Smooth muscle cell (in vitro differentiated cells): ENCODE measurements around the gene RSPH3. TPM values are rescaled to one million over a fixed set of nuclear protein-coding genes. Genes with fewer than 3 reads are reported as not detected.

ENCODE experiments used
- DNase-seq: peaks from one replicate; lab custom pipeline; 2025; ENCODE audit not compliant: unreplicated experiment; lab: John Stamatoyannopoulos, UW
- H2AFZ ChIP-seq: fragments of 200-600 bp; sonication (generic); 2 replicates; pipeline ENCODE4 v1.6.0; 2016; ENCODE audit warnings: antibody characterized with exemption, low read depth, mild to moderate bottlenecking
- H3F3A ChIP-seq: fragments of 200-600 bp; sonication (generic); 2 replicates; pipeline ENCODE4 v1.6.0; 2017; ENCODE audit warnings: antibody characterized with exemption, low read depth
- H3K27ac ChIP-seq: fragments of 200-600 bp; sonication (generic); 2 replicates; pipeline ENCODE4 v1.5.1; 2016; ENCODE audit warnings: low read depth, mild to moderate bottlenecking
- H3K27me3 ChIP-seq: fragments of 200-600 bp; sonication (generic); 2 replicates; pipeline ENCODE4 v1.6.1; 2016; ENCODE audit warnings: low read depth, mild to moderate bottlenecking
- H3K36me3 ChIP-seq: fragments of 200-600 bp; sonication (generic); 2 replicates; pipeline ENCODE4 v1.5.1; 2016; ENCODE audit warnings: low read depth
- H3K4me1 ChIP-seq: fragments of 200-600 bp; sonication (generic); 2 replicates; pipeline ENCODE4 v1.5.1; 2016; ENCODE audit warnings: low read depth
- H3K4me2 ChIP-seq: fragments of 200-600 bp; sonication (generic); 2 replicates; pipeline ENCODE4 v1.6.0; 2016; ENCODE audit warnings: mild to moderate bottlenecking
- H3K4me3 ChIP-seq: fragments of 200-600 bp; sonication (generic); 2 replicates; pipeline ENCODE4 v1.5.1; 2016; ENCODE audit warnings: mild to moderate bottlenecking
- H3K79me2 ChIP-seq: fragments of 200-600 bp; sonication (generic); 2 replicates; pipeline ENCODE4 v1.6.0; 2016; ENCODE audit warnings: low read depth, mild to moderate bottlenecking
- H3K9ac ChIP-seq: fragments of 200-600 bp; sonication (generic); 2 replicates; pipeline ENCODE4 v1.6.0; 2016; ENCODE audit warnings: low read depth
- H3K9me3 ChIP-seq: fragments of 200-600 bp; sonication (generic); replicated peaks from 2 replicates; pipeline ENCODE4 v1.5.1; 2016; ENCODE audit warnings: low read depth
- H4K20me1 ChIP-seq: fragments of 200-600 bp; sonication (generic); 2 replicates; pipeline ENCODE4 v1.6.0; 2016; ENCODE audit warnings: low read depth
- WGBS: methylation state at CpG from one replicate; pipeline ENCODE4 v1.1.7; 2016; ENCODE audit warnings: low lambda C conversion rate; 5-methylcytosine and 5-hydroxymethylcytosine counted together
- polyA plus RNA-seq: library from polyadenylated mRNA; unstranded; fragments of >200 nt; fragmentation: Nextera tagmentation; extraction: Ambion mirVana; gene quantifications from 2 replicates; pipeline ENCODE4 v1.2.1, GENCODE V29; 2016
- total RNA-seq: library from RNA; depleted of rRNA; stranded (reverse); fragments of >200 nt; gene quantifications from 2 replicates; pipeline ENCODE4 v1.2.3, GENCODE V29; 2014
- TF ChIP-seq, protein P1 (sequence below): fragments of 200-600 bp; sonication (generic); IDR thresholded peaks from 2 replicates; pipeline ENCODE4 v1.5.1; 2017; ENCODE audit warnings: borderline replicate concordance, mild to moderate bottlenecking, antibody characterized with exemption; ENCODE audit not compliant: insufficient read depth, poor library complexity, severe bottlenecking

The RSPH3 gene
- total and polyA plus RNA-seq, 2 experiments from 2014 or later, result 7.1 to 7.5 TPM

DNA sequence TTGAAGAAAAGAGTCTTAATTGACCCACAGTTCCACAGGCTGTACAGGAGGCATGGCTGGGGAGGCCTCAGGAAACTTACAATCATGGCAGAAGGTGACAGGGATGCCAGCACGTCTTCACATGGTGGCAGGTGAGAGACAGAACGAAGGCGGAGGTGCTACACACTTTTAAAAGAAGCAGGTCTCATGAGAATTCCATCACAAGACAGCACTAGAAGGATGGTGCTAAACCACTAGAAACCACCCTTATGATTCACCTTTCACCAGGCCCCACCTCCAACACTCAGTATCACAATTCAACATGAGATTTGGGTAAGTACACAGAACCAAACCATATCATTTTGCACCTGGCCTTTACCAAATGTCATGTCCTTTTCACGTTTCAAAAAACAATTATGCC is 23.9 kb upstream of the RSPH3 start:
- H3K4me1 ChIP-seq, result no peaks in the 10 kb centered on the region
- H3K27ac ChIP-seq, result no peak overlapping the region
- H3K36me3 ChIP-seq, result no peaks in the 10 kb centered on the region
- H3K79me2 ChIP-seq, result no peaks in the 10 kb centered on the region
- no peak overlapping the region for H3K9ac ChIP-seq
- 93% methylated on average over 4 of the region's 4 CpGs for WGBS
- H3K4me3 ChIP-seq, result no peak overlapping the region
- no peaks in the 10 kb centered on the region for H3K9me3 ChIP-seq
- no peak overlapping the region for H3K4me2 ChIP-seq
- DNase-seq, result no peak
- no peaks in the 10 kb centered on the region for H3K27me3 ChIP-seq
- H3F3A ChIP-seq, result no peaks in the 10 kb centered on the region
- TF ChIP-seq, protein P1, sequence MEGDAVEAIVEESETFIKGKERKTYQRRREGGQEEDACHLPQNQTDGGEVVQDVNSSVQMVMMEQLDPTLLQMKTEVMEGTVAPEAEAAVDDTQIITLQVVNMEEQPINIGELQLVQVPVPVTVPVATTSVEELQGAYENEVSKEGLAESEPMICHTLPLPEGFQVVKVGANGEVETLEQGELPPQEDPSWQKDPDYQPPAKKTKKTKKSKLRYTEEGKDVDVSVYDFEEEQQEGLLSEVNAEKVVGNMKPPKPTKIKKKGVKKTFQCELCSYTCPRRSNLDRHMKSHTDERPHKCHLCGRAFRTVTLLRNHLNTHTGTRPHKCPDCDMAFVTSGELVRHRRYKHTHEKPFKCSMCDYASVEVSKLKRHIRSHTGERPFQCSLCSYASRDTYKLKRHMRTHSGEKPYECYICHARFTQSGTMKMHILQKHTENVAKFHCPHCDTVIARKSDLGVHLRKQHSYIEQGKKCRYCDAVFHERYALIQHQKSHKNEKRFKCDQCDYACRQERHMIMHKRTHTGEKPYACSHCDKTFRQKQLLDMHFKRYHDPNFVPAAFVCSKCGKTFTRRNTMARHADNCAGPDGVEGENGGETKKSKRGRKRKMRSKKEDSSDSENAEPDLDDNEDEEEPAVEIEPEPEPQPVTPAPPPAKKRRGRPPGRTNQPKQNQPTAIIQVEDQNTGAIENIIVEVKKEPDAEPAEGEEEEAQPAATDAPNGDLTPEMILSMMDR, result no peak
- no peaks in the 10 kb centered on the region for H4K20me1 ChIP-seq
- no peak overlapping the region for H2AFZ ChIP-seq

DNA sequence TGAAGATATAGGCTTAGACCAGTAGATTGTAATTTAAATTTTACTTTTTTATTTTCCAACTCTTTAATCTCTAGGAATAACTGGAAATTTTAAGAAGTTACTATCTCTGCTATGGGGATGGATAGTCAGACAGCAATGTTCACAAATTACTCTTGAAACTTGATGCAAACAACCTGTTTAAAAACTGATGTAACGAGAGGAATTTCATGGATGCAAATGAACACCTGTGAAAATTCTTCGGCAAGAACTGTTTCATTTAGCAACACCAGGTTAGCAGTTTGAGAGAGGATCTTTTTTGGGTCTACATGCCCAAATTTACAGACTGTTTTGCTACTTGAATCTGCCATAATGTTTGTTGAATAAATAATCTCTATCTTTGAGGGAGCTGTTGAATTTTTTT is 20.0 kb upstream of the RSPH3 start:
- no peaks in the 10 kb centered on the region for H3K36me3 ChIP-seq
- H3K4me1 ChIP-seq, result no peaks in the 10 kb centered on the region
- DNase-seq, result no peak
- no peaks in the 10 kb centered on the region for H3F3A ChIP-seq
- no peak overlapping the region for H3K4me2 ChIP-seq
- TF ChIP-seq, protein P1, result no peak
- H2AFZ ChIP-seq, result no peak overlapping the region
- no peaks in the 10 kb centered on the region for H3K9me3 ChIP-seq
- 93% methylated on average over 2 of the region's 2 CpGs for WGBS
- no peaks in the 10 kb centered on the region for H4K20me1 ChIP-seq
- H3K79me2 ChIP-seq, result no peaks in the 10 kb centered on the region
- H3K27ac ChIP-seq, result no peak overlapping the region
- H3K9ac ChIP-seq, result no peak overlapping the region
- no peak overlapping the region for H3K4me3 ChIP-seq
- no peaks in the 10 kb centered on the region for H3K27me3 ChIP-seq

DNA sequence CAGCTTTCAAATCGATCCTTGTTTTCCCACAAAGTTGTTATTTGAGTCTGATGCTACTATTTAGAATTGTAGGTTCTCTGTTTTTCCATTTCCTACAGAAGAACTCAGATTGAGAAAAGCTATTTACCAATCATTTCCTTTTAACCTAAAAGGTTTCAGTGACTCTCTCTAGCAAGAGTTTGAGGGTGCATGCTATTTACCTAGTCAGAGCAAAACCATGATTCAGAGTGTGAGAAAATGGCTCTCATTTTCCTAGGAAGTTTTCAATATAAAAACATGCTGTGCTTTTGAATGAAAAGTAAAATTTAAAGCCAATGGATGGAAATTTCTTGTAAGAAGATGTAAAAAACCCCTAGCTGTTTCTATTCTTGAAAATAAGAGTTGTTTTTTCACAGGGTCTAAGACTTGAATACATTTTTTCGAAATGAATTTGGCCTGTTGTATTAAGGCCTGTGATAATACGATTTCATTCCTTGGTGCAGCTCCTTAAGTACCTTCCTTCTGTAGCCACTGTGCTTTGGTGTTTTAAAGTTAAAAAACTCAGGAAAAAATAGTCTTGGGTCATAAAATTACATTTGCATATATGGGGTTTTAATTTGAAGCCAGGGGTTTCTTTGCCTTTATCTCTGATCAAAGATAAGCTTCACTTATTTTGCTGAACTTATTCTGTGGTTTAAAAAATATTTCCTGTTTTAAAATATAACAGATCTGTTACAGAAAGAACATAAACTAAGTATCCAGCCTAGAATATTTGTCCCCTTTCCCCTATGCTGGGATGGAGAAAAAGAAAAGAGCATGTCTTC is 18.0 kb upstream of the RSPH3 start:
- Histone ChIP-seq H3K9me3 (no peaks in the 10 kb centered on the region), H3K27ac (no peak overlapping the region), H4K20me1 (no peaks in the 10 kb centered on the region), H3K4me3 (no peak overlapping the region), H3K36me3 (no peaks in the 10 kb centered on the region), H3K27me3 (no peaks in the 10 kb centered on the region), H3K79me2 (no peaks in the 10 kb centered on the region), H3K4me1 (no peaks in the 10 kb centered on the region), H3K4me2 (no peak overlapping the region), H3K9ac (no peak overlapping the region), H3F3A (no peaks in the 10 kb centered on the region), H2AFZ (no peak overlapping the region)
- 83% methylated on average over 3 of the region's 3 CpGs for WGBS
- no peak for DNase-seq
- TF ChIP-seq, protein P1, result no peak

DNA sequence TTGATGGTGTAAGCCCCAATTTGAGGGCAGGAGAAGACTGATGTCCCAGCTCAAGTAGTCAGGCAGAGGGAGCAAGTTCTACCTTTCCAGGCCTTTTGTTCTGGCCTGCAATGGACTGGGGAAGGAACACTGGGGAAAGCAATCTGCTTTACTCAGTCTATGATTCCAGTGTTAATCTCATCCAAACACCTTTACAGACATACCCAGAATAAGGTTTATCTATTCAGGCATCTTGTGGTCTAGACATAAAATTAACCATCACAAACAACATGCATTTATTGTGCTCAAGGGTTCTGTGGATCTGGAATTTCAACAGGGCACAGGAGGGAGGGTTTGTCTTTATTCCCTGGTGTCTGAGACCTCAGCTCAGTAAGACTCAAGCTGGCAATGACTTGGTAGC is 14.4 kb upstream of the RSPH3 start:
- no peak overlapping the region for H3K27ac ChIP-seq
- H2AFZ ChIP-seq, result no peak overlapping the region
- H4K20me1 ChIP-seq, result no peaks in the 10 kb centered on the region
- TF ChIP-seq, protein P1, result no peak
- no peak overlapping the region for H3K9ac ChIP-seq
- no peaks in the 10 kb centered on the region for H3K9me3 ChIP-seq
- H3K79me2 ChIP-seq, result no peaks in the 10 kb centered on the region
- no peaks in the 10 kb centered on the region for H3K36me3 ChIP-seq
- no peaks in the 10 kb centered on the region for H3K27me3 ChIP-seq
- no peaks in the 10 kb centered on the region for H3K4me1 ChIP-seq
- DNase-seq, result no peak
- no peak overlapping the region for H3K4me3 ChIP-seq
- no peak overlapping the region for H3K4me2 ChIP-seq
- no peaks in the 10 kb centered on the region for H3F3A ChIP-seq
